ENCODE measurements around the gene TTC7B.

Gene TTC7B

GRCh38 chr14:90571149-90571947 lies 244.9 kb downstream of the TTC7B start:
- no peak for DNase-seq

- DNase-seq: no peak
Measured at GRCh38 chr14:90570461-90570860, 245.8 kb downstream of the TTC7B start.

- no peak for DNase-seq
Measured at GRCh38 chr14:90569606-90570387, 246.4 kb downstream of the TTC7B start.

- no peak for DNase-seq
Measured at GRCh38 chr14:90569201-90569600, 247.0 kb downstream of the TTC7B start.

GRCh38 chr14:90568405-90568804 lies 247.8 kb downstream of the TTC7B start:
- no peak for DNase-seq

GRCh38 chr14:90567991-90568390 lies 248.2 kb downstream of the TTC7B start:
- DNase-seq: no peak

- no peak for DNase-seq
Measured at GRCh38 chr14:90567191-90567590, 249.0 kb downstream of the TTC7B start.

GRCh38 chr14:90566481-90566880 lies 249.7 kb downstream of the TTC7B start:
- DNase-seq: no peak

- no peak for DNase-seq
Measured at GRCh38 chr14:90564496-90564895, 251.7 kb downstream of the TTC7B start.

- DNase-seq: no peak
Measured at GRCh38 chr14:90562652-90563051, 253.6 kb downstream of the TTC7B start.

- DNase-seq: no peak
Measured at GRCh38 chr14:90561920-90562319, 254.3 kb downstream of the TTC7B start.

- no peak for DNase-seq
Measured at GRCh38 chr14:90560991-90561390, 255.2 kb downstream of the TTC7B start.

GRCh38 chr14:90560558-90560957 lies 255.7 kb downstream of the TTC7B start:
- no peak for DNase-seq

- DNase-seq: no peak
Measured at GRCh38 chr14:90559811-90560492, 256.3 kb downstream of the TTC7B start.

- DNase-seq: no peak
Measured at GRCh38 chr14:90558983-90559590, 257.1 kb downstream of the TTC7B start.

- DNase-seq: no peak
Measured at GRCh38 chr14:90558041-90558982, 257.9 kb downstream of the TTC7B start.

GRCh38 chr14:90557516-90557915 lies 258.7 kb downstream of the TTC7B start:
- DNase-seq: no peak

GRCh38 chr14:90556666-90557450 lies 259.4 kb downstream of the TTC7B start:
- no peak for DNase-seq

- no peak for DNase-seq
Measured at GRCh38 chr14:90556012-90556477, 260.2 kb downstream of the TTC7B start.

GRCh38 chr14:90555126-90556011 lies 260.9 kb downstream of the TTC7B start:
- no peak for DNase-seq
